ENCODE data around the gene NFIC. TPM values are rescaled to one million over a fixed set of nuclear protein-coding genes. Genes with fewer than 3 reads are reported as not detected.

NFIC gene
- total and polyA plus RNA-seq, 4 experiments from 2014 or later = 1.9 to 30.9 (median 24.6) TPM

GRCh38 chr19:3368848-3369336 is 2.5 kb downstream of the NFIC start:
- DNase-seq = no peak
- peaks cover 20 to 51% (median 29%) of the 10 kb centered on the region in 4 donors for H3K4me1 Mint-ChIP-seq
- H3K4me3 Mint-ChIP-seq = peak overlapping the region; percentile 9 to 85 (median 46)
- Histone ChIP-seq H3K4me3 (ENCODE audit: low read length in 2 of 2) (no peak overlapping the region), H3K27ac (ENCODE audit: low read depth, low read length) (no peak overlapping the region), H3K9me3 (ENCODE audit: control insufficient read depth in 1 of 2, low read length in 2 of 2) (no peaks in the 10 kb centered on the region), H3K4me1 (ENCODE audit: insufficient read depth, low read length) (peaks cover 20% of the 10 kb centered on the region), H3K27me3 (ENCODE audit: insufficient read depth, low read length) (no peaks in the 10 kb centered on the region), H3K36me3 (ENCODE audit: insufficient read depth, low read length) (no peaks in the 10 kb centered on the region)
- H3K27me3 Mint-ChIP-seq = no peaks in the 10 kb centered on the region
- ChIA-PET CTCF (ENCODE audit: partially characterized antibody) (no interaction called here), POLR2A (ENCODE audit: partially characterized antibody) (no interaction called here)
- H3K27ac Mint-ChIP-seq = peak overlapping the region in 4 of 7 donors; percentile 45 to 95 (median 88)
- peaks cover 0 to 3% (median 0%) of the 10 kb centered on the region in 8 donors for H3K9me3 Mint-ChIP-seq
- intact Hi-C loops (cut with micrococcal nuclease) = loop anchor here (10.0 kb wide), 1 partner anchor 66 kb away; no protein-coding TSS in a partner anchor
- H3K36me3 Mint-ChIP-seq = no peaks in the 10 kb centered on the region

DNA sequence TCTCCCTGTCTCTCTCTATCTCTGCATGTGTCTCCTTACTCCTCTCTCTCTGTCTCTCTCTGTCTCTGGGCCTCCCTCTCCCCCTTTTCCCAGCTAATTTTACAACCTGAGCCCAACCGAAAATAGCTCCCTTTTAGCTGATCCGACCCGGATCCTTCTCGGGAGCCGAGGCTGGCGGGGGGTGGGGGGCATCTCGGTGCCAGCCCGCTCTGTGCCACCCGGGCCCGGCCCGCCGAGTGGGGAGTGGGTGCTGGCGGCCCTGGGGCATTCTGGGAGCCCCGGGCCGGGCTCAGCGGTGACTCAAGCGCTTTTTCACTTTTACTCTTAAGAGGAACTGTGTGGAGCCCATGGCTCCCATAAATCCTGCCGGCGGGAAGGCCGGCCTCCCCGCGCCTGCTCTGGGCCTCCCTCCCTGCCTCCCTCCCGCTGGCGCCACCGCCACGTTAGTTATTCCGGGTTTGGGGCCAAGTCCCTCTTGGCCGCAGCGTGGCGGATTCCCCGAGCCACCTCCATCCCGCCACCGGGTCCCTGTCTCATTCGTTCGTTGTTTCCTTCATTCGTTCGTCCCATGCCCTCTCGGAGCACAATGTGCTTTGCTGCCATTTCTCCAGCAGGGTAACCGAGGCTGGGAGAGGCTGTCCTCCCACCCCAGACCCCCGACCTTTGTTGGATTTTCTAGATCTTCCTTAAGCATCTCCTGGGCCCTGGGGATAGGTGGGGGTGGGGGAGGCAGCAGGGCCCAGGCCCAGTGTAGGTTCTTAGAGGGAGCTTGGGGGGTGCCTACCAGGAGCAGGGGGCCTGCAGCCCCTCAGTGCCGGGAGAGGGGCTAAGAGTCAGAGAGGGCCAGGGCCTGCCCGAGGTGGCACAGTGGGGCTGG is 3.2 kb downstream of the NFIC start:
- H3K36me3 ChIP-seq (ENCODE audit: insufficient read depth, low read length) = no peaks in the 10 kb centered on the region
- no peaks in the 10 kb centered on the region for H3K36me3 Mint-ChIP-seq
- no peaks in the 10 kb centered on the region for H3K9me3 ChIP-seq (ENCODE audit: control insufficient read depth in 1 of 2, low read length in 2 of 2)
- H3K9me3 Mint-ChIP-seq = peaks cover 0 to 3% (median 0%) of the 10 kb centered on the region in 8 donors
- DNase-seq = no peak
- intact Hi-C loops (cut with micrococcal nuclease) = loop anchor here (10.0 kb wide), 1 partner anchor 65 kb away; no protein-coding TSS in a partner anchor
- H3K4me3 ChIP-seq (ENCODE audit: low read length in 2 of 2) = no peak overlapping the region
- no peaks in the 10 kb centered on the region for H3K27me3 Mint-ChIP-seq
- H3K4me3 Mint-ChIP-seq = peak overlapping the region in 4 of 8 donors; percentile 46 to 85 (median 64)
- CTCF ChIA-PET (ENCODE audit: partially characterized antibody) = no interaction called here
- H3K4me1 ChIP-seq (ENCODE audit: insufficient read depth, low read length) = peaks cover 20% of the 10 kb centered on the region
- H3K27ac Mint-ChIP-seq = peak overlapping the region in 4 of 7 donors; percentile 45 to 86 (median 70)
- H3K27me3 ChIP-seq (ENCODE audit: insufficient read depth, low read length) = no peaks in the 10 kb centered on the region
- H3K27ac ChIP-seq (ENCODE audit: low read depth, low read length) = no peak overlapping the region
- H3K4me1 Mint-ChIP-seq = peaks cover 20 to 44% (median 26%) of the 10 kb centered on the region in 4 donors
- POLR2A ChIA-PET (ENCODE audit: partially characterized antibody) = no interaction called here

DNA sequence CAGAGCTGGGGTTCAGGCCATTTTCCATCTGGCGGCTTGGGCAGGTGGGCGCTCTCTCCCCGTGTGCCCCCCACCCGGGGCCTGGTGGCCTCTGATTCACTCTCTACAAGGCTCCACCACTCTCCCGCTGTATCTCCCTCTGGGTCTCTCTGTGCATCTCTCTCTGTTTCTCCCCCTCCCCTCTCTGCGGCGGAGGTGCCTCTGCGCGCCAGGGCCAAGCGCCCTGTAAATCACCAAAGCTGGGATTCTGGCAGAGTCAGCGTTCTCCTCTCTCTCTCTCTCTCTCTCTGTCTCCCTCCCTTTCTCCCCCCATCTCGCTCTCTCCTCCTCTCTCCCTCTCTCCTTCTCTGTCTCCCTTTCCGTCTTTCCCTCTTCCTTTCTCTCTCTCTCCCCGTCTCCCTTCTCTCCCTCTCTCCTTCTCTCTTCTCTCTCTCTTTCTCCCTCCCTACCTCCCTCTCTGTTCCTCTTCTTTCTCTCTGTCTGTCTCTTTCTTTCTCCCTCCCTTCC is 3.9 kb downstream of the NFIC start:
- Histone ChIP-seq H3K27me3 (ENCODE audit: insufficient read depth, low read length) (no peaks in the 10 kb centered on the region), H3K36me3 (ENCODE audit: insufficient read depth, low read length) (no peaks in the 10 kb centered on the region), H3K4me3 (ENCODE audit: low read length in 2 of 2) (no peak overlapping the region), H3K9me3 (ENCODE audit: control insufficient read depth in 1 of 2, low read length in 2 of 2) (no peaks in the 10 kb centered on the region), H3K27ac (ENCODE audit: low read depth, low read length) (no peak overlapping the region), H3K4me1 (ENCODE audit: insufficient read depth, low read length) (peaks cover 14% of the 10 kb centered on the region)
- intact Hi-C loops (cut with micrococcal nuclease) = no loop called here
- Mint-ChIP-seq H3K4me3 (peak overlapping the region in 3 of 8 donors; percentile 11 to 30 (median 13)), H3K36me3 (no peaks in the 10 kb centered on the region), H3K9me3 (peaks cover 0 to 3% (median 0%) of the 10 kb centered on the region in 8 donors), H3K27me3 (no peaks in the 10 kb centered on the region), H3K27ac (peak overlapping the region in 5 of 7 donors; percentile 29 to 87 (median 68)), H3K4me1 (peaks cover 17 to 38% (median 22%) of the 10 kb centered on the region in 4 donors)
- no peak for DNase-seq
- CTCF ChIA-PET (ENCODE audit: partially characterized antibody) = no interaction called here
- POLR2A ChIA-PET (ENCODE audit: partially characterized antibody) = no interaction called here

GRCh38 chr19:3370728-3371591 is 4.6 kb downstream of the NFIC start:
- Histone ChIP-seq H3K4me3 (ENCODE audit: low read length in 2 of 2) (no peak overlapping the region), H3K36me3 (ENCODE audit: insufficient read depth, low read length) (no peaks in the 10 kb centered on the region), H3K27me3 (ENCODE audit: insufficient read depth, low read length) (no peaks in the 10 kb centered on the region), H3K27ac (ENCODE audit: low read depth, low read length) (no peak overlapping the region), H3K4me1 (ENCODE audit: insufficient read depth, low read length) (peaks cover 9% of the 10 kb centered on the region), H3K9me3 (ENCODE audit: control insufficient read depth in 1 of 2, low read length in 2 of 2) (no peaks in the 10 kb centered on the region)
- ChIA-PET CTCF (ENCODE audit: partially characterized antibody) (no interaction called here), POLR2A (ENCODE audit: partially characterized antibody) (no interaction called here)
- intact Hi-C loops (cut with micrococcal nuclease) = no loop called here
- Mint-ChIP-seq H3K36me3 (no peaks in the 10 kb centered on the region), H3K9me3 (peaks cover 0 to 3% (median 0%) of the 10 kb centered on the region in 8 donors), H3K4me1 (peaks cover 13 to 33% (median 17%) of the 10 kb centered on the region in 4 donors), H3K27ac (peak overlapping the region in 4 of 7 donors; percentile 29 to 68 (median 50)), H3K4me3 (peak overlapping the region in 2 of 8 donors; percentile 4 to 30), H3K27me3 (no peaks in the 10 kb centered on the region)
- DNase-seq = no peak

DNA sequence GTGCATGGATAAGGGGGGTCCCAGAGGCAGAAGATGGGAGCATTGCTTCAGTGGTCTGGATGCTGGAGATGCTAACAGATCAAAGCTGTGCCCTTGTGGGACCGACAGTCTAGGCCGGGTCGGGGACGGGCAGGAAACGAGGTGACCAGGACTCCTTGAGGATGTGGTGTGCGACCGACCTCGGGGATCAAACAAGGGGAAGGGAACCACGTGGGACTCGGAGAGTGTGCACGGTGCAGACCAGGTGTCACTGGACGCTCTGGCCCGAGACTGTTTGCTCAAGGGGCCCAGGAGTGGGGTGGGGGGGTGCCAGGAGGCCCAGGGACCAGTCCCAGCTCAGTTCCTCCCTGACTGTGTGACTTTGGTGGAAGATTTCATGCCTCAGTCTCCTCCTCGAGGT is 6.0 kb downstream of the NFIC start:
- Mint-ChIP-seq H3K4me3 (no peak overlapping the region), H3K4me1 (peaks cover 12 to 33% (median 17%) of the 10 kb centered on the region in 4 donors), H3K27me3 (no peaks in the 10 kb centered on the region), H3K9me3 (peaks cover 0 to 3% (median 0%) of the 10 kb centered on the region in 8 donors), H3K27ac (peak overlapping the region in 1 of 7 donors; percentile 9), H3K36me3 (no peaks in the 10 kb centered on the region)
- Histone ChIP-seq H3K27ac (ENCODE audit: low read depth, low read length) (no peak overlapping the region), H3K27me3 (ENCODE audit: insufficient read depth, low read length) (no peaks in the 10 kb centered on the region), H3K9me3 (ENCODE audit: control insufficient read depth in 1 of 2, low read length in 2 of 2) (no peaks in the 10 kb centered on the region), H3K4me3 (ENCODE audit: low read length in 2 of 2) (no peak overlapping the region), H3K4me1 (ENCODE audit: insufficient read depth, low read length) (peaks cover 4% of the 10 kb centered on the region), H3K36me3 (ENCODE audit: insufficient read depth, low read length) (no peaks in the 10 kb centered on the region)
- ChIA-PET CTCF (ENCODE audit: partially characterized antibody) (no interaction called here), POLR2A (ENCODE audit: partially characterized antibody) (no interaction called here)
- intact Hi-C loops (cut with micrococcal nuclease) = no loop called here
- no peak for DNase-seq

DNA sequence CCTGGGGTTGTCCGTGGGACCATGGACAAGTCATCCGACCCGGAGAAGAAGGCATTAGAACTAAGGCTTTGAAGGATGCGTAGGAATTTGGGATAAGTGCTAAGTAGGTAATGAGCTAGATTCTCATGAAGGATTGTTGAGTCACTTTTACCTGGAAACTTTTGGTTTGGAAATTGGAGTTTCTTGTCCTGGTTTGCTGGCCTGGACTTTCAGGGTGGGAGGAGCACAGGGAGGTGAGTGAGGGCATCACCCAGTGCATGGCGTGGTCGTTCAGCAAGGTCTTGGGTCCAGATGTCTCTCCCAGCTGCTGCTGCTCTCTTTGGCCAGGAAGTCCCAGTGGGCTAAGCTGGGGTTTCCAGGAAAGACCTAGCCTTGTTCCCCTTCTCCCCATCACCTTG is 7.6 kb downstream of the NFIC start:
- peak overlapping the region in 1 of 7 donors; percentile 66 for H3K27ac Mint-ChIP-seq
- intact Hi-C loops (cut with micrococcal nuclease) = no loop called here
- DNase-seq = no peak
- ChIA-PET CTCF (ENCODE audit: partially characterized antibody) (no interaction called here), POLR2A (ENCODE audit: partially characterized antibody) (interaction anchor here (0.9 kb wide), 1 partner anchor 55 kb away, joined by 3 read pairs; no protein-coding TSS in a partner anchor)
- no peaks in the 10 kb centered on the region for H3K9me3 ChIP-seq (ENCODE audit: control insufficient read depth in 1 of 2, low read length in 2 of 2)
- no peaks in the 10 kb centered on the region for H3K36me3 Mint-ChIP-seq
- H3K27me3 Mint-ChIP-seq = no peaks in the 10 kb centered on the region
- H3K4me3 Mint-ChIP-seq = no peak overlapping the region
- no peaks in the 10 kb centered on the region for H3K36me3 ChIP-seq (ENCODE audit: insufficient read depth, low read length)
- H3K4me3 ChIP-seq (ENCODE audit: low read length in 2 of 2) = no peak overlapping the region
- no peak overlapping the region for H3K27ac ChIP-seq (ENCODE audit: low read depth, low read length)
- H3K9me3 Mint-ChIP-seq = no peaks in the 10 kb centered on the region
- peaks cover 3 to 17% (median 9%) of the 10 kb centered on the region in 4 donors for H3K4me1 Mint-ChIP-seq
- no peaks in the 10 kb centered on the region for H3K27me3 ChIP-seq (ENCODE audit: insufficient read depth, low read length)
- peaks cover 3% of the 10 kb centered on the region for H3K4me1 ChIP-seq (ENCODE audit: insufficient read depth, low read length)
